Psoas muscle (tissue), 8 donors: ENCODE results near the gene LRFN2. TPM values are rescaled to one million over a fixed set of nuclear protein-coding genes. Genes with fewer than 3 reads are reported as not detected.

Experiments
- ATAC-seq, 4 donors: fragments of 200-7000 bp; cut with Tn5 transposase; one replicate each; pipeline ENCODE4 v1.9.1; 2020; ENCODE audit warnings: moderate library complexity in 3 of 4, mild to moderate bottlenecking in 2 of 4
- DNase-seq, 2 donors: peaks; one replicate each; pipeline ENCODE4 v3.0.0-alpha.2; 2020
- H3K27ac ChIP-seq: fragments of 200-600 bp; one replicate; pipeline ENCODE4 v1.8.0; 2022
- H3K27me3 ChIP-seq, 3 donors: fragments of 200-600 bp in 1 of 3; one replicate each; pipeline versions ENCODE4 v1.6.1 to v1.8.0; 2013 to 2022; ENCODE audit warnings: low read length in 2 of 3, mild to moderate bottlenecking in 2 of 3, moderate library complexity in 1 of 3; ENCODE audit not compliant: insufficient read depth in 3 of 3
- H3K36me3 ChIP-seq, 2 donors: fragments of 200-600 bp in 1 of 2; one replicate each; pipeline versions ENCODE4 v1.6.1 to v1.8.0; 2013 to 2022; ENCODE audit warnings: low read depth in 1 of 2, mild to moderate bottlenecking in 1 of 2, moderate library complexity in 1 of 2; ENCODE audit not compliant: insufficient read depth in 1 of 2
- H3K4me1 ChIP-seq: fragments of 200-600 bp; one replicate; pipeline ENCODE4 v1.8.0; 2022
- H3K4me3 ChIP-seq: fragments of 200-600 bp; one replicate; pipeline ENCODE4 v1.8.0; 2022; ENCODE audit warnings: mild to moderate bottlenecking
- H3K9me3 ChIP-seq: fragments of 200-600 bp; one replicate; pipeline ENCODE4 v1.8.0; 2022
- WGBS, 3 donors: extraction: QIAGEN DNeasy Blood & Tissue Kit; methylation state at CpG; one replicate each; pipeline versions ENCODE4 v1.1.6 to v1.1.7; 2013; 5-methylcytosine and 5-hydroxymethylcytosine counted together
- intact Hi-C, 2 donors: fragments of 100-400 bp; cut with DNase I; formaldehyde crosslinking; loops; one replicate each; pipeline versions ENCODE4 v1.11.0 to v1.14.2; 2022
- polyA plus RNA-seq, 3 donors: library from polyadenylated mRNA; stranded (reverse); fragments of 200-250 nt; gene quantifications; one replicate each; pipeline ENCODE4 v1.2.3, GENCODE V29; 2013
- total RNA-seq, 4 donors: library from RNA; stranded (reverse); fragmentation: NEBNext Ultra II Directional in 2 of 4; extraction: Animal tissue kit (Norgen Biotek cat#: 25700) in 2 of 4; gene quantifications; one replicate each; pipeline versions ENCODE4 v1.2.1 to v1.2.4, GENCODE V29; 2021 to 2023
- TF ChIP-seq, protein P1 (sequence below): fragments of 200-600 bp; IDR thresholded peaks from one replicate; pipeline ENCODE4 v1.8.0; 2022; ENCODE audit warnings: antibody characterized with exemption
- donor health status: healthy with polysubstance abuse.
- donor health status: DM: no; HTN: no; CAD: no; lungs with moderate emphysema.
- donor health status: Bipolar disorder and iron deficiency.
- donor health status: healthy.
- donor health status: DM: yes; HTN: yes; CAD: no.
- donor health status: DM: no; HTN: no; CAD: no.
- donor health status: DM: no; HTN: no; CAD: no.
- donor health status: DM: yes; HTN: yes; CAD: no.

LRFN2 gene
- total and polyA plus RNA-seq, 7 donors: 0.06 TPM; not detected in 6

- no peaks in the 10 kb centered on the region for H3K27me3 ChIP-seq
- DNase-seq (no peak), ATAC-seq (no peak)
- no peak overlapping the region for H3K27ac ChIP-seq
- H3K4me1 ChIP-seq: no peaks in the 10 kb centered on the region
- intact Hi-C loops: no loop called here
- 82 to 85% (median 83%) methylated on average over 5 of the region's 5 CpGs for whole genome bisulfite sequencing, 3 donors
- TF ChIP-seq, protein P1, sequence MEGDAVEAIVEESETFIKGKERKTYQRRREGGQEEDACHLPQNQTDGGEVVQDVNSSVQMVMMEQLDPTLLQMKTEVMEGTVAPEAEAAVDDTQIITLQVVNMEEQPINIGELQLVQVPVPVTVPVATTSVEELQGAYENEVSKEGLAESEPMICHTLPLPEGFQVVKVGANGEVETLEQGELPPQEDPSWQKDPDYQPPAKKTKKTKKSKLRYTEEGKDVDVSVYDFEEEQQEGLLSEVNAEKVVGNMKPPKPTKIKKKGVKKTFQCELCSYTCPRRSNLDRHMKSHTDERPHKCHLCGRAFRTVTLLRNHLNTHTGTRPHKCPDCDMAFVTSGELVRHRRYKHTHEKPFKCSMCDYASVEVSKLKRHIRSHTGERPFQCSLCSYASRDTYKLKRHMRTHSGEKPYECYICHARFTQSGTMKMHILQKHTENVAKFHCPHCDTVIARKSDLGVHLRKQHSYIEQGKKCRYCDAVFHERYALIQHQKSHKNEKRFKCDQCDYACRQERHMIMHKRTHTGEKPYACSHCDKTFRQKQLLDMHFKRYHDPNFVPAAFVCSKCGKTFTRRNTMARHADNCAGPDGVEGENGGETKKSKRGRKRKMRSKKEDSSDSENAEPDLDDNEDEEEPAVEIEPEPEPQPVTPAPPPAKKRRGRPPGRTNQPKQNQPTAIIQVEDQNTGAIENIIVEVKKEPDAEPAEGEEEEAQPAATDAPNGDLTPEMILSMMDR: no peak
- no peaks in the 10 kb centered on the region for H3K9me3 ChIP-seq
- no peak overlapping the region for H3K4me3 ChIP-seq
- no peaks in the 10 kb centered on the region for H3K36me3 ChIP-seq
Measured at GRCh38 chr6:40623178-40623577, 36.0 kb upstream of the LRFN2 start.

GRCh38 chr6:40620574-40621240 lies 33.5 kb upstream of the LRFN2 start:
- intact Hi-C loops: no loop called here
- Histone ChIP-seq H3K9me3 (no peaks in the 10 kb centered on the region), H3K27ac (no peak overlapping the region), H3K4me1 (no peaks in the 10 kb centered on the region), H3K36me3 (no peaks in the 10 kb centered on the region), H3K4me3 (no peak overlapping the region), H3K27me3 (no peaks in the 10 kb centered on the region)
- ATAC-seq: no peak
- no peak for DNase-seq
- 62 to 67% (median 62%) methylated on average over 9 of the region's 9 CpGs for WGBS, 3 donors
- TF ChIP-seq, protein P1: no peak

DNA sequence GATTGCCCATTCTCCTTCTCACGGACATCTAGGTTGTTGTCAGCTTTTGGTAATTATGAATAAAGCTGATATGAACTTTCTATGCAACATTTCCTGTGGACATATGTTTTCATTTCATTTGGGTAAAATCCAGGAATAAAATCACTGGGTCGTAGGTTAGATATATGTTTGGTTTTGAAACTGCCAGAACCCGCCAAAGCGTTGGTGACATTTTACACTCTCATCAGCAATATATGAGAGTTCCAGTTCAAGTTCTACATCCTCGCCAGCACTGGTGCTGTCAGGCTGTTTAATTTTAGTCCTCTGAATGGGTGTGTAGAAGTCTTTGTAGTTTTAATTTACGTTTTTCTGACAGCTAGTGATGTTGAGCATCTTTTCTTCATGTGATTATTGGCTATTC lies 27.5 kb upstream of the LRFN2 start:
- TF ChIP-seq, protein P1: no peak
- Histone ChIP-seq H3K9me3 (no peaks in the 10 kb centered on the region), H3K4me1 (peaks cover 17% of the 10 kb centered on the region), H3K27ac (no peak overlapping the region), H3K27me3 (no peaks in the 10 kb centered on the region), H3K4me3 (no peak overlapping the region), H3K36me3 (no peaks in the 10 kb centered on the region)
- ATAC-seq (no peak), DNase-seq (no peak)
- WGBS, 3 donors: 53 to 66% (median 65%) methylated on average over 6 of the region's 6 CpGs
- intact Hi-C loops: no loop called here

- Histone ChIP-seq H3K4me3 (no peak overlapping the region), H3K9me3 (no peaks in the 10 kb centered on the region), H3K27me3 (peaks cover 0 to 6% (median 0%) of the 10 kb centered on the region in 3 donors), H3K4me1 (peaks cover 21% of the 10 kb centered on the region), H3K36me3 (no peaks in the 10 kb centered on the region), H3K27ac (no peak overlapping the region)
- whole genome bisulfite sequencing, 3 donors: 13 to 20% (median 15%) methylated on average over 8 of the region's 8 CpGs
- DNase-seq (peak; percentile 39 to 83), ATAC-seq (peak; percentile 88 to 97 (median 93))
- intact Hi-C loops: no loop called here
- TF ChIP-seq, protein P1: no peak
Measured at GRCh38 chr6:40611912-40612311, 24.7 kb upstream of the LRFN2 start.

GRCh38 chr6:40611434-40611833 lies 24.3 kb upstream of the LRFN2 start:
- no peaks in the 10 kb centered on the region for H3K36me3 ChIP-seq
- intact Hi-C loops: no loop called here
- DNase-seq (no peak), ATAC-seq (peak; percentile 37 to 62 (median 52))
- no peak overlapping the region for H3K4me3 ChIP-seq
- no peaks in the 10 kb centered on the region for H3K9me3 ChIP-seq
- peaks cover 0 to 6% (median 0%) of the 10 kb centered on the region in 3 donors for H3K27me3 ChIP-seq
- TF ChIP-seq, protein P1: no peak
- H3K27ac ChIP-seq: no peak overlapping the region
- 10 to 14% (median 10%) methylated on average over 5 of the region's 5 CpGs for WGBS, 3 donors
- H3K4me1 ChIP-seq: peaks cover 24% of the 10 kb centered on the region
